SK-N-MC (cell line): Measurements from ENCODE around the gene NCKAP5.

Experiments
- DNase-seq: peaks from one replicate; pipeline ENCODE4 v3.0.0-alpha.2; 2011; ENCODE audit warnings: low read depth, low spot score
- H3K27ac ChIP-seq: fragments of 200-600 bp; sonication (generic); 2 replicates; pipeline ENCODE4 v1.5.1; 2016; ENCODE audit warnings: mixed run types
- H3K36me3 ChIP-seq: fragments of 200-600 bp; sonication (generic); 2 replicates; pipeline ENCODE4 v1.6.1; 2017; ENCODE audit warnings: antibody characterized with exemption, low read length, mixed read lengths; ENCODE audit not compliant: insufficient read depth
- H3K4me3 ChIP-seq: fragments of 200-600 bp; sonication (generic); 2 replicates; pipeline ENCODE4 v1.5.1; 2016
- H3K9ac ChIP-seq: fragments of 200-600 bp; sonication (generic); 2 replicates; pipeline ENCODE4 v1.8.0; 2017; ENCODE audit warnings: mixed run types, mixed read lengths; ENCODE audit not compliant: insufficient read length
- H3K9me3 ChIP-seq: fragments of 200-600 bp; sonication (generic); 2 replicates; pipeline ENCODE4 v1.6.1; 2017; ENCODE audit warnings: low read depth, mild to moderate bottlenecking, antibody characterized with exemption, low read length, moderate library complexity, mixed read lengths
- EZH2 ChIP-seq: fragments of 200-600 bp; sonication (generic); IDR thresholded peaks from one replicate; pipeline ENCODE4 v1.6.1; 2017; ENCODE audit warnings: antibody characterized with exemption
- FOXP2 ChIP-seq: optimal IDR thresholded peaks from 2 replicates; pipeline ENCODE3; 2011; ENCODE audit warnings: mild to moderate bottlenecking, moderate library complexity; ENCODE audit not compliant: insufficient read depth; ENCODE audit errors: extremely low read length, control extremely low read depth
- POLR2AphosphoS5 ChIP-seq: IDR thresholded peaks from 2 replicates; pipeline ENCODE4 v1.6.1; 2012; ENCODE audit warnings: mild to moderate bottlenecking, low read depth, low read length, borderline replicate concordance

NCKAP5 gene

GRCh38 chr2:132654335-132654734, 913.9 kb downstream of the NCKAP5 start:
- Histone ChIP-seq H3K36me3 (peaks cover 56% of the 10 kb centered on the region), H3K9ac (no peak overlapping the region), H3K4me3 (no peak overlapping the region), H3K9me3 (no peaks in the 10 kb centered on the region), H3K27ac (no peak overlapping the region)
- no peak for TF ChIP-seq POLR2AphosphoS5
- TF ChIP-seq EZH2 = no peak
- TF ChIP-seq FOXP2 = no peak
- DNase-seq = no peak

DNA sequence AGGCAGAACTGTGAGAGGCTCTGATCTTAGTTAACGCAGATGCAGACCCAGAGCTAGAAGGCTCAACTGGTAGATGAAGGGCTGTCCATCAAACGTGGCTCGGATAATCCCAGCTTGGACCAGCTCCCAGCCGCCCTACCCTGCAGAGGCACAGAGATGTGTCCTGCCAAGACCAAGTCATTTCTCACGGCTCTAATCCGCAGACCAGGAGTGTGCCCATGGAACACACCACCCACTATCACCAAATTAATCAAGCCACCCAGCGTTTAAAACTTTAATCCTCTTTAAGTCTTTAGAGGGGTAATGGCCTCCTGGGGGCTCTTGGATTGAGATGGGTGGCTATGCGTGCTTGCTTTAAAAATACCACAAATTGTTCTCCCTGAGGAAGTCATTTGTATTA, 915.8 kb downstream of the NCKAP5 start:
- no peaks in the 10 kb centered on the region for H3K9me3 ChIP-seq
- no peak overlapping the region for H3K4me3 ChIP-seq
- TF ChIP-seq EZH2 = no peak
- no peak for TF ChIP-seq POLR2AphosphoS5
- TF ChIP-seq FOXP2 = no peak
- no peak for DNase-seq
- H3K36me3 ChIP-seq = peaks cover 47% of the 10 kb centered on the region
- no peak overlapping the region for H3K27ac ChIP-seq
- H3K9ac ChIP-seq = no peak overlapping the region

- DNase-seq = no peak
- Histone ChIP-seq H3K27ac (no peak overlapping the region), H3K4me3 (no peak overlapping the region), H3K9ac (no peak overlapping the region), H3K36me3 (peaks cover 45% of the 10 kb centered on the region), H3K9me3 (no peaks in the 10 kb centered on the region)
- TF ChIP-seq EZH2 (no peak), POLR2AphosphoS5 (no peak), FOXP2 (no peak)
Measured at GRCh38 chr2:132651115-132652045, 916.9 kb downstream of the NCKAP5 start.

GRCh38 chr2:132646540-132647108, 921.6 kb downstream of the NCKAP5 start:
- no peak for TF ChIP-seq FOXP2
- TF ChIP-seq POLR2AphosphoS5 = no peak
- TF ChIP-seq EZH2 = no peak
- no peak for DNase-seq
- Histone ChIP-seq H3K4me3 (no peak overlapping the region), H3K9me3 (no peaks in the 10 kb centered on the region), H3K36me3 (peaks cover 63% of the 10 kb centered on the region), H3K27ac (0 out of 2 replicates have a peak overlapping the region, but pooled peaks have one; percentile 12), H3K9ac (no peak overlapping the region)

GRCh38 chr2:132645722-132646539, 922.3 kb downstream of the NCKAP5 start:
- Histone ChIP-seq H3K27ac (no peak overlapping the region), H3K9ac (no peak overlapping the region), H3K36me3 (peaks cover 60% of the 10 kb centered on the region), H3K4me3 (no peak overlapping the region), H3K9me3 (no peaks in the 10 kb centered on the region)
- no peak for DNase-seq
- TF ChIP-seq POLR2AphosphoS5 = no peak
- no peak for TF ChIP-seq FOXP2

GRCh38 chr2:132645176-132645575, 923.1 kb downstream of the NCKAP5 start:
- H3K27ac ChIP-seq = no peak overlapping the region
- H3K9ac ChIP-seq = no peak overlapping the region
- H3K4me3 ChIP-seq = no peak overlapping the region
- TF ChIP-seq EZH2 (no peak), FOXP2 (no peak), POLR2AphosphoS5 (no peak)
- peaks cover 60% of the 10 kb centered on the region for H3K36me3 ChIP-seq
- H3K9me3 ChIP-seq = no peaks in the 10 kb centered on the region
- DNase-seq = no peak

DNA sequence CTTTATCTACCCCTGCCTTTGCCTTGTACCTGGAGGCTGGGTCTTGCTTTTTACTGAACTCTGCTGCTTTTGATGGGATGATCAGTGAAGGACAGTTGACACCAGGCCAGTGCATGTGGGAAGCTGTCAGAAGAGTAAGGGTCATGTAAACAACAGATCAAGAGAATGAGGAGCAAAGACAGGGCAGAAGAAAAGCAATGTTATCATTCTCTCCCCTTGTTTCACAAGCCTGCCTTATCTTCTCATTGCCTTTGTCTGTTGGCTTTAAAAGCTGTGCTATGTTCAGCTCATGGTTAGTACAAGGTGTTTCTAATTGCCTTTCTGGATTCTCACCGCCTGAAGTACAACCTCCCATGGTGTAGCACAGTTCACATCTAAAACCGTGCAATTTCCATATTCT, 925.8 kb downstream of the NCKAP5 start:
- no peak overlapping the region for H3K9ac ChIP-seq
- TF ChIP-seq EZH2 (no peak), POLR2AphosphoS5 (peak; percentile 19; the same call in 1 of the 2 replicates)
- no peak overlapping the region for H3K4me3 ChIP-seq
- no peak overlapping the region for H3K27ac ChIP-seq
- peaks cover 48% of the 10 kb centered on the region for H3K36me3 ChIP-seq
- H3K9me3 ChIP-seq = no peaks in the 10 kb centered on the region
- no peak for DNase-seq

GRCh38 chr2:132641819-132642218, 926.4 kb downstream of the NCKAP5 start:
- H3K9me3 ChIP-seq = no peaks in the 10 kb centered on the region
- no peak for DNase-seq
- H3K4me3 ChIP-seq = no peak overlapping the region
- peaks cover 43% of the 10 kb centered on the region for H3K36me3 ChIP-seq
- TF ChIP-seq EZH2 (no peak), POLR2AphosphoS5 (no peak), FOXP2 (no peak)
- 0 out of 2 replicates have a peak overlapping the region, but pooled peaks have one; percentile 7 for H3K27ac ChIP-seq
- H3K9ac ChIP-seq = no peak overlapping the region
